GM10266 (cell line): ENCODE results near the gene IGIP.

ENCODE experiments used
- DNase-seq: peaks from one replicate; pipeline ENCODE4 v3.0.0; 2012; ENCODE audit errors: extremely low spot score
- CTCF ChIP-seq: IDR thresholded peaks from 2 replicates; pipeline ENCODE4 v1.5.1; 2012; ENCODE audit warnings: mild to moderate bottlenecking, low read depth; ENCODE audit not compliant: control insufficient read depth, insufficient read depth; ENCODE audit errors: missing control alignments

Gene IGIP

GRCh38 chr5:140166911-140167310 lies 41.2 kb downstream of the IGIP start:
- no peak for TF ChIP-seq CTCF
- DNase-seq: no peak

- no peak for DNase-seq
Observed at GRCh38 chr5:140168371-140168770, 42.6 kb downstream of the IGIP start.

GRCh38 chr5:140169410-140169809 lies 43.7 kb downstream of the IGIP start:
- TF ChIP-seq CTCF: peak; percentile 27
- no peak for DNase-seq

More at GRCh38 chr5:140168371-140168770, 42.6 kb downstream of the IGIP start:
- TF ChIP-seq CTCF: no peak

- no peak for DNase-seq
- TF ChIP-seq CTCF: no peak
Observed at GRCh38 chr5:140172483-140172882, 46.7 kb downstream of the IGIP start.

- no peak for DNase-seq
- TF ChIP-seq CTCF: no peak
Observed at GRCh38 chr5:140174014-140174413, 48.3 kb downstream of the IGIP start.

- TF ChIP-seq CTCF: no peak
Observed at GRCh38 chr5:140174465-140175366, 49.0 kb downstream of the IGIP start, which contains the start of gene CYSTM1. Gene CYSTM1 (plus strand): TSS chr5:140175188. CDS start chr5:140194466, 19,278 bp downstream.

More at GRCh38 chr5:140174465-140175366, 49.0 kb downstream of the IGIP start, which contains the start of gene CYSTM1:
- peak; percentile 95 for DNase-seq
